ENCODE measurements around the gene LAMC1. TPM values are rescaled to one million over a fixed set of nuclear protein-coding genes. Genes with fewer than 3 reads are reported as not detected.
A peak's percentile ranks its signal among the peaks of the same experiment; 100 is the strongest.

LAMC1 gene
- total RNA-seq, 2 donors from 2014 or later: 0.84 TPM; not detected in 1

GRCh38 chr1:183002797-183003196 is 20.4 kb upstream of the LAMC1 start:
- Mint-ChIP-seq H3K9me3 (no peaks in the 10 kb centered on the region), H3K4me1 (no peaks in the 10 kb centered on the region), H3K27ac (no peak overlapping the region), H3K27me3 (peaks cover 42% of the 10 kb centered on the region), H3K36me3 (ENCODE audit: low read depth) (no peaks in the 10 kb centered on the region), H3K4me3 (no peak overlapping the region)
- ATAC-seq (replicated peaks): no peak

GRCh38 chr1:183003203-183003602 is 20.0 kb upstream of the LAMC1 start:
- H3K36me3 Mint-ChIP-seq (ENCODE audit: low read depth): no peaks in the 10 kb centered on the region
- H3K4me3 Mint-ChIP-seq: no peak overlapping the region
- no peaks in the 10 kb centered on the region for H3K4me1 Mint-ChIP-seq
- H3K9me3 Mint-ChIP-seq: no peaks in the 10 kb centered on the region
- peaks cover 40% of the 10 kb centered on the region for H3K27me3 Mint-ChIP-seq
- ATAC-seq (replicated peaks): no peak
- H3K27ac Mint-ChIP-seq: no peak overlapping the region

- H3K36me3 Mint-ChIP-seq (ENCODE audit: low read depth): no peaks in the 10 kb centered on the region
- peaks cover 36% of the 10 kb centered on the region for H3K27me3 Mint-ChIP-seq
- H3K27ac Mint-ChIP-seq: no peak overlapping the region
- no peak overlapping the region for H3K4me3 Mint-ChIP-seq
- ATAC-seq (replicated peaks): no peak
- no peaks in the 10 kb centered on the region for H3K9me3 Mint-ChIP-seq
- no peaks in the 10 kb centered on the region for H3K4me1 Mint-ChIP-seq
Measured at GRCh38 chr1:183004141-183004540, 19.1 kb upstream of the LAMC1 start.

- no peaks in the 10 kb centered on the region for H3K36me3 Mint-ChIP-seq (ENCODE audit: low read depth)
- H3K4me3 Mint-ChIP-seq: no peak overlapping the region
- peaks cover 4% of the 10 kb centered on the region for H3K9me3 Mint-ChIP-seq
- H3K27me3 Mint-ChIP-seq: peaks cover 16% of the 10 kb centered on the region
- no peak overlapping the region for H3K27ac Mint-ChIP-seq
- ATAC-seq (replicated peaks): no peak
- no peaks in the 10 kb centered on the region for H3K4me1 Mint-ChIP-seq
Measured at GRCh38 chr1:183011859-183012258, 11.4 kb upstream of the LAMC1 start.

- H3K4me1 Mint-ChIP-seq: no peaks in the 10 kb centered on the region
- H3K27me3 Mint-ChIP-seq: peaks cover 14% of the 10 kb centered on the region
- peaks cover 4% of the 10 kb centered on the region for H3K9me3 Mint-ChIP-seq
- no peak for ATAC-seq (replicated peaks)
- no peak overlapping the region for H3K27ac Mint-ChIP-seq
- no peak overlapping the region for H3K4me3 Mint-ChIP-seq
- no peaks in the 10 kb centered on the region for H3K36me3 Mint-ChIP-seq (ENCODE audit: low read depth)
Measured at GRCh38 chr1:183012301-183012994, 10.8 kb upstream of the LAMC1 start.

- Mint-ChIP-seq H3K4me1 (peaks cover 8% of the 10 kb centered on the region), H3K27me3 (peaks cover 36% of the 10 kb centered on the region), H3K27ac (no peak overlapping the region), H3K9me3 (no peaks in the 10 kb centered on the region), H3K4me3 (no peak overlapping the region), H3K36me3 (ENCODE audit: low read depth) (peaks cover 12% of the 10 kb centered on the region)
- no peak for ATAC-seq (replicated peaks)
Measured at GRCh38 chr1:183019139-183019740, 4.0 kb upstream of the LAMC1 start.

GRCh38 chr1:183019860-183020259 is 3.4 kb upstream of the LAMC1 start:
- Mint-ChIP-seq H3K27ac (no peak overlapping the region), H3K36me3 (ENCODE audit: low read depth) (peaks cover 14% of the 10 kb centered on the region), H3K4me3 (no peak overlapping the region), H3K9me3 (no peaks in the 10 kb centered on the region), H3K27me3 (peaks cover 40% of the 10 kb centered on the region), H3K4me1 (peaks cover 11% of the 10 kb centered on the region)
- ATAC-seq (replicated peaks): no peak

- H3K27me3 Mint-ChIP-seq: peaks cover 57% of the 10 kb centered on the region
- H3K36me3 Mint-ChIP-seq (ENCODE audit: low read depth): peaks cover 14% of the 10 kb centered on the region
- no peaks in the 10 kb centered on the region for H3K9me3 Mint-ChIP-seq
- H3K27ac Mint-ChIP-seq: no peak overlapping the region
- H3K4me1 Mint-ChIP-seq: peaks cover 11% of the 10 kb centered on the region
- ATAC-seq (replicated peaks): no peak
- peak overlapping the region; percentile 35 for H3K4me3 Mint-ChIP-seq
Measured at GRCh38 chr1:183021405-183022201, 1.6 kb upstream of the LAMC1 start.

GRCh38 chr1:183022202-183023145 is 746 bp upstream of the LAMC1 start:
- Mint-ChIP-seq H3K36me3 (ENCODE audit: low read depth) (peaks cover 14% of the 10 kb centered on the region), H3K4me3 (peak overlapping the region; percentile 35), H3K27me3 (peaks cover 54% of the 10 kb centered on the region), H3K4me1 (peaks cover 11% of the 10 kb centered on the region), H3K27ac (no peak overlapping the region), H3K9me3 (no peaks in the 10 kb centered on the region)
- peak; percentile 82 for ATAC-seq (replicated peaks)

- Mint-ChIP-seq H3K4me3 (peak overlapping the region; percentile 80), H3K36me3 (ENCODE audit: low read depth) (peaks cover 14% of the 10 kb centered on the region), H3K4me1 (peaks cover 11% of the 10 kb centered on the region), H3K27me3 (peaks cover 58% of the 10 kb centered on the region), H3K27ac (no peak overlapping the region), H3K9me3 (no peaks in the 10 kb centered on the region)
- peak; percentile 66 for ATAC-seq (replicated peaks)
Measured at GRCh38 chr1:183023601-183024316, 539 bp downstream of the LAMC1 start.

- H3K27me3 Mint-ChIP-seq: peaks cover 65% of the 10 kb centered on the region
- peaks cover 14% of the 10 kb centered on the region for H3K36me3 Mint-ChIP-seq (ENCODE audit: low read depth)
- H3K4me1 Mint-ChIP-seq: peaks cover 11% of the 10 kb centered on the region
- H3K9me3 Mint-ChIP-seq: no peaks in the 10 kb centered on the region
- peak overlapping the region; percentile 80 for H3K4me3 Mint-ChIP-seq
- no peak for ATAC-seq (replicated peaks)
- no peak overlapping the region for H3K27ac Mint-ChIP-seq
Measured at GRCh38 chr1:183024317-183025009, 1.2 kb downstream of the LAMC1 start.

- H3K27ac Mint-ChIP-seq: no peak overlapping the region
- H3K4me1 Mint-ChIP-seq: peaks cover 11% of the 10 kb centered on the region
- ATAC-seq (replicated peaks): no peak
- peaks cover 14% of the 10 kb centered on the region for H3K36me3 Mint-ChIP-seq (ENCODE audit: low read depth)
- H3K9me3 Mint-ChIP-seq: no peaks in the 10 kb centered on the region
- peaks cover 67% of the 10 kb centered on the region for H3K27me3 Mint-ChIP-seq
- no peak overlapping the region for H3K4me3 Mint-ChIP-seq
Measured at GRCh38 chr1:183025010-183025337, 1.8 kb downstream of the LAMC1 start.

Data from activated T-helper 17 cell treated with anti-CD3 and anti-CD28 coated beads, Interleukin-2, amount 50 U/mL, for 72 hours (primary cell).